ENCODE measurements around the gene ACER3.
"Not testable (repeated sequence)": the region's sequence is repeated elsewhere in the genome, so short reads cannot be mapped to it uniquely, and the experiment has no call there.

Gene ACER3

GRCh38 chr11:77056814-77057402, 196.2 kb downstream of the ACER3 start:
- no peak overlapping the region for H3K9ac ChIP-seq (ENCODE audit: low read length)

GRCh38 chr11:77057938-77058474, 197.3 kb downstream of the ACER3 start:
- Histone ChIP-seq H3K4me3 (ENCODE audit: low read length) (no peak overlapping the region), H3K9ac (ENCODE audit: low read length) (no peak overlapping the region), H3K27me3 (ENCODE audit: control insufficient read depth, insufficient read depth, low read length) (no peaks in the 10 kb centered on the region), H3K4me1 (ENCODE audit: control insufficient read depth, insufficient read depth, low read length) (no peaks in the 10 kb centered on the region), H3K27ac (ENCODE audit: low read depth, low read length) (no peak overlapping the region), H3K36me3 (ENCODE audit: control insufficient read depth, insufficient read depth, low read length) (no peaks in the 10 kb centered on the region)

More at GRCh38 chr11:77056814-77057402, 196.2 kb downstream of the ACER3 start:
- Histone ChIP-seq H3K27ac (ENCODE audit: low read depth, low read length) (no peak overlapping the region), H3K4me3 (ENCODE audit: low read length) (no peak overlapping the region), H3K27me3 (ENCODE audit: control insufficient read depth, insufficient read depth, low read length) (no peaks in the 10 kb centered on the region), H3K4me1 (ENCODE audit: control insufficient read depth, insufficient read depth, low read length) (no peaks in the 10 kb centered on the region), H3K36me3 (ENCODE audit: control insufficient read depth, insufficient read depth, low read length) (no peaks in the 10 kb centered on the region)

DNA sequence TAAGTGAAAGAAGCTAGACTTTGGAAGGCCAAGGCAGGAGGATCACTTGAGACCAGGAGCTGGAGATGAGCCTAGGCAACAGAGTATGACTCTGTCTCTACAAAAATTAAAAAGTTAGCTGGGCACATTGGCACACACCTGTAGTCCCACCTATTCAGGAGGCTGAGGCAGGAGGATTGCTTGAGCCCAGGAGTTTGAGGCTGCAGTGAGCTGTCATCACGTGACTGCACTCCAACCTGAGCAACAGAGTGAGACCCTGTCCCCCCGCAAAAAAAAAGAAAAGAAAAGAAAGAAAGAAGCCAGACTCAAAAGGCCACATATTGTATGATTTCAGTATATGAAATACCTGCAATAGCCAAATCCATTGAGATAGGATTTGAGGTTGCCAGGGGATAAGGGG, 198.2 kb downstream of the ACER3 start:
- Histone ChIP-seq H3K36me3 (ENCODE audit: control insufficient read depth, insufficient read depth, low read length) (no peaks in the 10 kb centered on the region), H3K27ac (ENCODE audit: low read depth, low read length) (no peak overlapping the region), H3K4me3 (ENCODE audit: low read length) (no peak overlapping the region), H3K27me3 (ENCODE audit: control insufficient read depth, insufficient read depth, low read length) (no peaks in the 10 kb centered on the region), H3K9ac (ENCODE audit: low read length) (no peak overlapping the region), H3K4me1 (ENCODE audit: control insufficient read depth, insufficient read depth, low read length) (no peaks in the 10 kb centered on the region)

DNA sequence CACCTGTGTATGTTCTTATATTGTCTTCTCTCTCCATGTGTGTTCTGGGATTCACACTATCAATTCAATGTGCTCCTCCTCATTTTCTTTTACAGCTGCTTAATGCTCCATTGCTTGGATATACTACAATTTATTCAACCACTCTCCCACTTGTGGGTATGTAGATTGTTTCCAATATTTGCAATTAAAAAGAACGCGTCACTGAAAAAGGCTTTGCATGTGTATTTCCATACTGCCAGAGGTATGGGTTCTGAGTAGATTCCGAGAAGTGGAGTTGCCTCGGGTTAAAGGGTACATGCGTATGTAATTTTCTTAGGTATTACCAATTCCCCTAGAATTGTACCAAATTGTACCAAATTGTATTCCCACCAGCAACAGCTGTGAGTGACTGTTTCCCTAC, 199.1 kb downstream of the ACER3 start:
- Histone ChIP-seq H3K27me3 (ENCODE audit: control insufficient read depth, insufficient read depth, low read length) (no peaks in the 10 kb centered on the region), H3K36me3 (ENCODE audit: control insufficient read depth, insufficient read depth, low read length) (no peaks in the 10 kb centered on the region), H3K4me1 (ENCODE audit: control insufficient read depth, insufficient read depth, low read length) (no peaks in the 10 kb centered on the region), H3K4me3 (ENCODE audit: low read length) (no peak overlapping the region), H3K27ac (ENCODE audit: low read depth, low read length) (no peak overlapping the region), H3K9ac (ENCODE audit: low read length) (no peak overlapping the region)

DNA sequence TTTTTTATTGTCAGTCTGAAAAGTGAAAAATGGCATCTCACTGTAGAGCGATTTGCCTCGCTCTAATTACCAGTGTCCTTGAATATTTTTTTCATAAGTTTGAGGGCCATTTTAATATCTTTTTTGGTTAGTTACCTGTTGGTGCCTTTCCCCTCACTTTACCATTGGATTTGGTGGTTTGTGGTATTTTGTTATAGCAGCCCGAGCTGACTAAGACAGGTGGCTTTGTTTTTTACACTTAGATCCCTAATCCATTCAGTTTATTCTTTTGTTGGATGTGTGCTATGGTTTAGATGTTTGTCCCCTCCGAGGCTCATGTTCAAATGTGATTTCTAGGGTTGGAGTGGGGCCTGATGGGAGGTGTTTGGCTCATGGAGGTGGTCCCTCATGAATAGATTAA, 199.5 kb downstream of the ACER3 start:
- H3K36me3 ChIP-seq (ENCODE audit: control insufficient read depth, insufficient read depth, low read length) = no peaks in the 10 kb centered on the region
- H3K4me3 ChIP-seq (ENCODE audit: low read length) = no peak overlapping the region
- no peak overlapping the region for H3K27ac ChIP-seq (ENCODE audit: low read depth, low read length)
- H3K9ac ChIP-seq (ENCODE audit: low read length) = no peak overlapping the region
- no peaks in the 10 kb centered on the region for H3K4me1 ChIP-seq (ENCODE audit: control insufficient read depth, insufficient read depth, low read length)
- no peaks in the 10 kb centered on the region for H3K27me3 ChIP-seq (ENCODE audit: control insufficient read depth, insufficient read depth, low read length)

GRCh38 chr11:77061258-77061657, 200.5 kb downstream of the ACER3 start:
- H3K27me3 ChIP-seq (ENCODE audit: control insufficient read depth, insufficient read depth, low read length); H3K9ac ChIP-seq (ENCODE audit: low read length); H3K27ac ChIP-seq (ENCODE audit: low read depth, low read length); H3K36me3 ChIP-seq (ENCODE audit: control insufficient read depth, insufficient read depth, low read length); H3K4me1 ChIP-seq (ENCODE audit: control insufficient read depth, insufficient read depth, low read length); H3K4me3 ChIP-seq (ENCODE audit: low read length): not testable (repeated sequence)

GRCh38 chr11:77062924-77063323, 202.2 kb downstream of the ACER3 start:
- no peak overlapping the region for H3K27ac ChIP-seq (ENCODE audit: low read depth, low read length)
- H3K27me3 ChIP-seq (ENCODE audit: control insufficient read depth, insufficient read depth, low read length) = no peaks in the 10 kb centered on the region

GRCh38 chr11:77063407-77063806, 202.7 kb downstream of the ACER3 start:
- Histone ChIP-seq H3K4me3 (ENCODE audit: low read length) (no peak overlapping the region), H3K27me3 (ENCODE audit: control insufficient read depth, insufficient read depth, low read length) (no peaks in the 10 kb centered on the region), H3K9ac (ENCODE audit: low read length) (no peak overlapping the region), H3K27ac (ENCODE audit: low read depth, low read length) (no peak overlapping the region), H3K4me1 (ENCODE audit: control insufficient read depth, insufficient read depth, low read length) (peaks cover 3% of the 10 kb centered on the region), H3K36me3 (ENCODE audit: control insufficient read depth, insufficient read depth, low read length) (no peaks in the 10 kb centered on the region)

More at GRCh38 chr11:77062924-77063323, 202.2 kb downstream of the ACER3 start:
- Histone ChIP-seq H3K9ac (ENCODE audit: low read length) (no peak overlapping the region), H3K4me3 (ENCODE audit: low read length) (no peak overlapping the region), H3K4me1 (ENCODE audit: control insufficient read depth, insufficient read depth, low read length) (peaks cover 3% of the 10 kb centered on the region), H3K36me3 (ENCODE audit: control insufficient read depth, insufficient read depth, low read length) (no peaks in the 10 kb centered on the region)

GRCh38 chr11:77063861-77064260, 203.1 kb downstream of the ACER3 start:
- H3K36me3 ChIP-seq (ENCODE audit: control insufficient read depth, insufficient read depth, low read length) = no peaks in the 10 kb centered on the region

DNA sequence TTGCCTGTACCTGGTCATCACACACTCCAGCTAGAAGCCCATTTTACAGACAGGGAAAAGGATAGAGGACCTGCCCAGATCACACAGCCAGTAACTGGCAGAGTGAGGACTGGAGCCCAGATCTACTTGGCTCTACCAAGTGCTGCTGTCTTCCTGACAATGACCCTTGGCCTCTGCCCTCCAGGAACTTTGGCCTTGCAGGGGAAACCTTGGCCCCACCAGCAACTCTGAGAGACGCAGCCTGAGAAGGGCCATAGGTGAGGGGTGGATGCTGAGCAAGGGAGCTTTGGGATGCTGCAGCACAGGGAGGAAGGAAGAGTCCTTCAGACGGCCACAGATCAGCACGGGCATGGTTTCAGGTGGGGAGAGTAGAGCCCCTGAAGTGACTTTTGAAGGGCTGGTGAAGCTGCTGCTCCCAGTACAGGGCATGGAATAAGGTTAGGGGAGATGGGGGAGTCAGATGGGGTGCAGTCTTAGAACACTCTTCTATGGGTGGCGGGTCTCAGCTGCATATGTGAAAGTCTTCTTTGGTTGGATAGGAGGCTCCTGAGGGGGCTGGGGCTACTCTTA, 204.0 kb downstream of the ACER3 start:
- Histone ChIP-seq H3K27ac (ENCODE audit: low read depth, low read length) (no peak overlapping the region), H3K27me3 (ENCODE audit: control insufficient read depth, insufficient read depth, low read length) (no peaks in the 10 kb centered on the region), H3K9ac (ENCODE audit: low read length) (no peak overlapping the region), H3K36me3 (ENCODE audit: control insufficient read depth, insufficient read depth, low read length) (no peaks in the 10 kb centered on the region), H3K4me3 (ENCODE audit: low read length) (no peak overlapping the region), H3K4me1 (ENCODE audit: control insufficient read depth, insufficient read depth, low read length) (peaks cover 3% of the 10 kb centered on the region)

More at GRCh38 chr11:77063861-77064260, 203.1 kb downstream of the ACER3 start:
- Histone ChIP-seq H3K27ac (ENCODE audit: low read depth, low read length) (no peak overlapping the region), H3K4me1 (ENCODE audit: control insufficient read depth, insufficient read depth, low read length) (peaks cover 3% of the 10 kb centered on the region), H3K9ac (ENCODE audit: low read length) (no peak overlapping the region), H3K27me3 (ENCODE audit: control insufficient read depth, insufficient read depth, low read length) (no peaks in the 10 kb centered on the region), H3K4me3 (ENCODE audit: low read length) (no peak overlapping the region)

DNA sequence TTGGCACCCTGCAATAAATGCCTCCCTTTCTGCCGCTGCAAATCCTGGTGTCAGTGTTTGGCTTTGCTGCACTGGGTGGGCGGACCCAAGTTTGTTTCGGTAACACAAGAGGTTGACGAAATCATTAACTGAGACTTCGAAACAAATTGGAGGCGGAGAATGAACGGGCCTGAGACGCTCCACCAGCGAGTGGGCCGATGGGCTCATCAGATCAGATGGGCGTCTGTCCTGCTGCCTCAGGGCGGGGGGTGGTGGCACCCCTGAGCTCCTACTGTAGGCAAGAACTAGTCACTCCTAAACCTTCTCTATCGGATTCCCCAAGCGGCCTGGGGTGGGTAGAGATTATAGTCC, 205.1 kb downstream of the ACER3 start:
- peaks cover 3% of the 10 kb centered on the region for H3K4me1 ChIP-seq (ENCODE audit: control insufficient read depth, insufficient read depth, low read length)
- H3K4me3 ChIP-seq (ENCODE audit: low read length) = peak overlapping the region; percentile 72
- no peaks in the 10 kb centered on the region for H3K27me3 ChIP-seq (ENCODE audit: control insufficient read depth, insufficient read depth, low read length)
- no peaks in the 10 kb centered on the region for H3K36me3 ChIP-seq (ENCODE audit: control insufficient read depth, insufficient read depth, low read length)
- no peak overlapping the region for H3K9ac ChIP-seq (ENCODE audit: low read length)
- peak overlapping the region; percentile 93 for H3K27ac ChIP-seq (ENCODE audit: low read depth, low read length)

GRCh38 chr11:77066229-77067042, 205.7 kb downstream of the ACER3 start, which contains the start of gene CAPN5:
CAPN5 (plus strand) TSS chr11:77066971; CDS start chr11:77084887, 17,916 bp downstream.
- Histone ChIP-seq H3K4me3 (ENCODE audit: low read length) (peak within 1 kb of the TSS; percentile 82), H3K27me3 (ENCODE audit: control insufficient read depth, insufficient read depth, low read length) (no peaks in the 10 kb centered on the region), H3K27ac (ENCODE audit: low read depth, low read length) (peak within 1 kb of the TSS; percentile 93), H3K4me1 (ENCODE audit: control insufficient read depth, insufficient read depth, low read length) (peaks cover 3% of the 10 kb centered on the region), H3K9ac (ENCODE audit: low read length) (peak within 1 kb of the TSS; percentile 56), H3K36me3 (ENCODE audit: control insufficient read depth, insufficient read depth, low read length) (no peaks in the 10 kb centered on the region)
